Tibial nerve (tissue), 4 donors: ENCODE results near the gene TMC7. TPM values are rescaled to one million over a fixed set of nuclear protein-coding genes. Genes with fewer than 3 reads are reported as not detected.

ENCODE experiments used
- DNase-seq, 2 donors: peaks; one replicate each; pipeline ENCODE4 v3.0.0-alpha.2; 2019; ENCODE audit warnings: low spot score in 2 of 2
- H3K27ac ChIP-seq, 4 donors: fragments of 200-600 bp; sonication (generic) in 3 of 4; one replicate each; pipeline ENCODE4 v1.5.1; 2017 to 2019; ENCODE audit warnings: mild to moderate bottlenecking in 1 of 4
- H3K27me3 ChIP-seq, 2 donors: fragments of 200-600 bp; sonication (generic) in 1 of 2; one replicate each; pipeline versions ENCODE4 v1.5.1 to v1.6.0; 2017 to 2019
- H3K36me3 ChIP-seq, 3 donors: fragments of 200-600 bp; sonication (generic); one replicate each; pipeline ENCODE4 v1.5.1; 2018 to 2019
- H3K4me1 ChIP-seq, 4 donors: fragments of 200-600 bp; sonication (generic) in 3 of 4; one replicate each; pipeline ENCODE4 v1.5.1; 2017 to 2019
- H3K4me3 ChIP-seq, 4 donors: fragments of 200-600 bp; sonication (generic) in 3 of 4; one replicate each; pipeline ENCODE4 v1.5.1; 2017 to 2019; ENCODE audit warnings: mild to moderate bottlenecking in 1 of 4, moderate library complexity in 1 of 4
- H3K9me3 ChIP-seq, 4 donors: fragments of 200-600 bp; sonication (generic) in 3 of 4; one replicate each; pipeline ENCODE4 v1.5.1; 2017 to 2019
- CTCF ChIP-seq, 5 experiments: fragments of 200-600 bp in 3 of 5; fragments of 450-650 bp in 2 of 5; sonication (generic) in 3 of 5; IDR thresholded peaks; one replicate each; pipeline ENCODE4 v1.5.1; 2016 to 2019; ENCODE audit warnings: antibody characterized with exemption in 5 of 5, mild to moderate bottlenecking in 3 of 5, moderate library complexity in 2 of 5
- EP300 ChIP-seq, 2 donors: sonication (generic); formaldehyde crosslinking; IDR thresholded peaks; one replicate each; pipeline ENCODE4 v1.6.1; 2017; ENCODE audit warnings: antibody characterized with exemption in 2 of 2, mild to moderate bottlenecking in 1 of 2
- POLR2A ChIP-seq, 2 donors: fragments of 450-650 bp; IDR thresholded peaks; one replicate each; pipeline ENCODE4 v1.6.1; 2017; ENCODE audit warnings: antibody characterized with exemption in 2 of 2, mild to moderate bottlenecking in 2 of 2, moderate library complexity in 2 of 2
- WGBS, 2 donors: methylation state at CpG; one replicate each; pipeline ENCODE4 v1.1.5; 2018; 5-methylcytosine and 5-hydroxymethylcytosine counted together
- total RNA-seq, 4 donors: library from RNA; depleted of rRNA; stranded (reverse); fragments of >200 nt; gene quantifications; one replicate each; pipeline ENCODE4 v1.1.0, GENCODE V29; 2016

The TMC7 gene
- total RNA-seq, 4 donors from 2014 or later = 3.3 to 8.1 (median 4.5) TPM

- Histone ChIP-seq H3K27me3 (no peaks in the 10 kb centered on the region), H3K4me3 (no peak overlapping the region), H3K4me1 (peaks cover 0 to 5% (median 2%) of the 10 kb centered on the region in 4 donors), H3K9me3 (no peaks in the 10 kb centered on the region), H3K27ac (no peak overlapping the region), H3K36me3 (no peaks in the 10 kb centered on the region)
- TF ChIP-seq POLR2A (IDR thresholded peaks at IDR 0.05) (no peak), CTCF (IDR thresholded peaks at IDR 0.05) (no peak), EP300 (IDR thresholded peaks at IDR 0.05) (no peak)
- 93 to 95% methylated on average over 6 of the region's 6 CpGs for WGBS, 2 donors
- no peak for DNase-seq
These were observed 107.2 kb downstream of the TMC7 start for GRCh38 chr16:19090916-19091315.

- Histone ChIP-seq H3K27ac (no peak overlapping the region), H3K4me3 (no peak overlapping the region), H3K9me3 (no peaks in the 10 kb centered on the region), H3K27me3 (no peaks in the 10 kb centered on the region), H3K4me1 (no peaks in the 10 kb centered on the region), H3K36me3 (no peaks in the 10 kb centered on the region)
- no peak for TF ChIP-seq POLR2A (IDR thresholded peaks at IDR 0.05)
- TF ChIP-seq EP300 (IDR thresholded peaks at IDR 0.05) = no peak
- TF ChIP-seq CTCF (IDR thresholded peaks at IDR 0.05) = no peak
- WGBS, 2 donors = 80% methylated on average over 2 of the region's 2 CpGs
- DNase-seq = no peak
These were observed 109.1 kb downstream of the TMC7 start for GRCh38 chr16:19092653-19093410.

- Histone ChIP-seq H3K9me3 (no peaks in the 10 kb centered on the region), H3K27me3 (no peaks in the 10 kb centered on the region), H3K27ac (no peak overlapping the region), H3K4me1 (no peaks in the 10 kb centered on the region), H3K36me3 (no peaks in the 10 kb centered on the region), H3K4me3 (no peak overlapping the region)
- TF ChIP-seq EP300 (IDR thresholded peaks at IDR 0.05) = no peak
- no peak for TF ChIP-seq POLR2A (IDR thresholded peaks at IDR 0.05)
- TF ChIP-seq CTCF (IDR thresholded peaks at IDR 0.05) = no peak
- no peak for DNase-seq
- WGBS, 2 donors = 78 to 79% methylated on average over 15 of the region's 15 CpGs
These were observed 110.2 kb downstream of the TMC7 start for GRCh38 chr16:19093631-19094541.

- Histone ChIP-seq H3K4me1 (no peaks in the 10 kb centered on the region), H3K4me3 (no peak overlapping the region), H3K9me3 (no peaks in the 10 kb centered on the region), H3K36me3 (no peaks in the 10 kb centered on the region), H3K27ac (no peak overlapping the region), H3K27me3 (no peaks in the 10 kb centered on the region)
- no peak for DNase-seq
- WGBS, 2 donors = 75 to 78% methylated on average over 11 of the region's 11 CpGs
- TF ChIP-seq POLR2A (IDR thresholded peaks at IDR 0.05) = no peak
- TF ChIP-seq CTCF (IDR thresholded peaks at IDR 0.05) = no peak
- TF ChIP-seq EP300 (IDR thresholded peaks at IDR 0.05) = no peak
These were observed 111.0 kb downstream of the TMC7 start for GRCh38 chr16:19094542-19095365.
